ENCODE results near the gene IARS1. TPM values are rescaled to one million over a fixed set of nuclear protein-coding genes. Genes with fewer than 3 reads are reported as not detected.

IARS1 gene
- total RNA-seq, result 100 to 1,000 TPM; 142 to 201 TPM

DNA sequence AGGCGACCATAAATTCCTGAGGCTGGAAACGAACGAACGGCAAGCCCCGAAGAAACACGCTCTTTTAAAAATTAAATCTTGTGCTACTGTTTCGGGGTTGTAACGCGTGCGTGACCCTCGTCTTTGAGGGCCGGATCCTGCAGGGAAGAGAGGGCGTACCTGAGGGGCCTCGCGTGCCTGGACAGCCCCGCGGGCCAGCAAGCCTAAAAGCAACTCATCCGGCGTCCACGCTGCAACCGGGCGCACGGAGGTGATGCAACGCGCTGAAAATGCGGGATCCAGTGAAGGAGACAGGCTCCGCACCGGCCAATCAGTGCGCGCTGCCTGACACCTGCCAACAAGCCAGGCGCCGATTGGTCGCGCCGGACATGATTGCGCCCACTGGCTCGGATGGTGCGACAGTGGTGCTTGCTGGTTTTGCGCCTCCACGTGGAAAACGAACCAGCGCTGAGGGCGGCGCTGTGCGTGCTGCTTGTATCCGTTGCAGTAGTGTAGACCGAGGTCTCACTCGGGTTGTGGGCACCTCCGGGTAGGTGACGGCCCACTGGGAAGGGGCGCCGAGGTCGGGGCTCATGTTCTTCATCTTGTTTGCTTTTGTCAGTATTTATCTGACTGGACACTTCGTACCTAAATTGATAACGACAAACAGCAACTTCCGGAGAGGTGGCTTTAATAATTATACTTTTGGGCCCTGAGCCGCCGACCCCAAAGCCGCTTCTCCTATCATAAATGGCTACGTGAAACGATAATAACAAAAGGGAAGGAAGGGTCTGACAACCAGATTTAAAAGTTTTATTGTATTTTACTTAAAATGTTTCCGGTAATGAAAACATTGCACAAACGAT lies at the start of gene IARS1:
IARS1 (minus strand) TSS at position 246 of the 845 bp plus-strand sequence. CDS start 4,278 bp downstream, outside the sequence.

DNA sequence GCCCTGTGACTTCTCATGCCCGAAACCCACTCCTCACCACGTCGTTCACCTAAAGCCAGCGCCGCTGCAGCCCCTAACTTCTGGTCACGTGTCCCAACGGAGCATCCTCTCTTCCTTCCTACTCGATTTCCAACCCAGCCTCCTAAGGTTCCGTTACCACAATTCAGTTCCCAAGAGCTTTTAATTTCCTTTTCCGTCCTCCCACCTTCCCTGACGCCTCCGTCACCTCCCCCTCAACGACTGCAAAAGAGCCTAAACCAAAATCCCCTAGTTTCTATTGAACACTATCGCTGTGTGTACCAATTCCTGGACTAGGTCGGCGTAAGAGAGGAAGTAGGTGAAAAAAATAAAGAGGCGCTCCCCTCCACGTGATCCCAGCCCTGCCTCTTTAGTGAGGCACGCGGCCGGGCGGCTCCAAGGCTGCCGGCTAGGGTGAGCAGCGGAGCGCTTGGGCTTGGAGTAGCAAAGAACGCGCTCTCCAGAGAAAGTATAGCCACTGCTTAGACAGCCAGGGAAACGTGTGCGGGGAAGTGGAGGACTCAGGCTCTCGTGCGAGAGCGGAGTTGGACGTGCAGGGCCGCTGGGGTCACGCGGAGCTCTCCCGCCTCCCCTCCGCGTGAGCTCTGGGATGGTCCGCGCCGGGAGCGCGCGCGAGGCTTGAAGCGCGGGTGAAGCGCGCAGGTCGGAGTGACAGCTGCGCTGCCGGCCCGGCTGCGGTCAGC lies 31.9 kb upstream of the IARS1 start, which contains the start of the genes CENPP and NOL8:
CENPP (plus strand) TSS at position 685 of the 722 bp plus-strand sequence.
NOL8 (minus strand) TSS at position 82 of the 722 bp plus-strand sequence. CDS start 1,189 bp downstream, outside the sequence.

Small RNAs within 50 kb of the gene (small RNA-seq; reads per million reads assigned to genes)
- gene MIR3651, result 0 reads per million in 2 donors
- gene SNORA84, result 2.5 to 7.9 reads per million in 2 donors

Other genes with a start within 250 kb of the IARS1 start
- 10 to 100 TPM; 75.0 to 95.2 TPM for gene SPTLC1, start 178.3 kb downstream of the IARS1 start, total RNA-seq
- gene NOL8, start 31.7 kb upstream of the IARS1 start, total RNA-seq, result 10 to 100 TPM; 16.9 to 31.3 TPM
- 1 to 10 TPM; 5.5 to 6.3 TPM for gene CENPP, start 32.3 kb upstream of the IARS1 start, total RNA-seq
- gene OGN, start 110.9 kb upstream of the IARS1 start, total RNA-seq, result not detected
- not detected for gene OMD, start 130.8 kb upstream of the IARS1 start, total RNA-seq
- not detected for gene ASPN, start 188.8 kb upstream of the IARS1 start, total RNA-seq
- gene ECM2, start 242.3 kb upstream of the IARS1 start, total RNA-seq, result not detected